Stomach (tissue), 9 donors: Measurements from ENCODE around the gene SPTAN1. TPM values are rescaled to one million over a fixed set of nuclear protein-coding genes. Genes with fewer than 3 reads are reported as not detected.

ENCODE experiments used
- DNase-seq, 2 donors: peaks; one replicate each; pipeline versions ENCODE4 v3.0.0 to v3.0.0-alpha.2; 2013 to 2019
- H3K27ac ChIP-seq, 5 donors: fragments of 200-600 bp in 4 of 5; sonication (generic) in 4 of 5; one replicate each; pipeline ENCODE4 v1.5.1; 2013 to 2019; ENCODE audit warnings: mild to moderate bottlenecking in 1 of 5, moderate library complexity in 1 of 5
- H3K27me3 ChIP-seq, 3 donors: fragments of 200-600 bp; sonication (generic); one replicate each; pipeline ENCODE4 v1.5.1; 2017 to 2019; ENCODE audit warnings: mixed run types in 1 of 3
- H3K36me3 ChIP-seq, 4 donors: fragments of 200-600 bp; sonication (generic); 1 replicate in 3 of 4; 2 replicates in 1 of 4; pipeline ENCODE4 v1.5.1; 2016 to 2019
- H3K4me1 ChIP-seq, 4 donors: fragments of 200-600 bp; sonication (generic); one replicate each; pipeline ENCODE4 v1.5.1; 2016 to 2019
- H3K4me3 ChIP-seq, 4 donors: fragments of 200-600 bp; sonication (generic) in 3 of 4; one replicate each; pipeline ENCODE4 v1.5.1; 2016 to 2019; ENCODE audit warnings: mild to moderate bottlenecking in 1 of 4
- H3K9me3 ChIP-seq, 4 donors: fragments of 200-600 bp; sonication (generic); one replicate each; pipeline ENCODE4 v1.5.1; 2016 to 2019
- CTCF ChIP-seq, 7 experiments: fragments of 450-650 bp in 4 of 7; fragments of 200-600 bp in 3 of 7; sonication (generic) in 3 of 7; IDR thresholded peaks; one replicate each; pipeline ENCODE4 v1.5.1; 2016 to 2019; ENCODE audit warnings: antibody characterized with exemption in 7 of 7, control low read depth in 2 of 7, mild to moderate bottlenecking in 1 of 7
- EP300 ChIP-seq: sonication (generic); formaldehyde crosslinking; IDR thresholded peaks from one replicate; pipeline ENCODE4 v1.6.1; 2017; ENCODE audit warnings: antibody characterized with exemption
- POLR2A ChIP-seq, 4 donors: fragments of 450-650 bp; IDR thresholded peaks; one replicate each; pipeline ENCODE4 v1.6.1; 2016; ENCODE audit warnings: antibody characterized with exemption in 4 of 4, control low read depth in 2 of 4, mild to moderate bottlenecking in 1 of 4, moderate library complexity in 1 of 4
- POLR2AphosphoS5 ChIP-seq, 3 donors: sonication (generic); formaldehyde crosslinking; IDR thresholded peaks; one replicate each; pipeline ENCODE4 v1.6.1; 2016; ENCODE audit warnings: antibody characterized with exemption in 3 of 3
- WGBS, 5 donors: extraction: QIAGEN DNeasy Blood & Tissue Kit in 3 of 5; methylation state at CpG; one replicate each; pipeline versions ENCODE4 v1.1.5 to v1.1.7; 2013 to 2018; 5-methylcytosine and 5-hydroxymethylcytosine counted together
- intact Hi-C: fragments of 100-400 bp; cut with DNase I; formaldehyde crosslinking; loops from one replicate; pipeline ENCODE4 v1.15.1; 2023; ENCODE audit warnings: low total_unique reads
- polyA plus RNA-seq, 3 donors: library from polyadenylated mRNA; stranded (reverse); fragments of 200-250 nt; gene quantifications; one replicate each; pipeline ENCODE4 v1.2.3, GENCODE V29; 2013
- total RNA-seq, 5 donors: library from RNA; depleted of rRNA; stranded (reverse); fragments of >200 nt; gene quantifications; one replicate each; pipeline versions ENCODE4 v1.1.0 to v1.2.3, GENCODE V29; 2014 to 2016
- donor health status: healthy with polysubstance abuse.
- donor health status: Bipolar disorder and iron deficiency.
- donor health status: healthy.

SPTAN1 gene
- total and polyA plus RNA-seq, 8 donors = 41.4 to 726 (median 305) TPM

GRCh38 chr9:128632066-128632465 is 79.7 kb downstream of the SPTAN1 start:
- Histone ChIP-seq H3K27me3 (no peaks in the 10 kb centered on the region), H3K27ac (no peak overlapping the region), H3K4me3 (no peak overlapping the region), H3K4me1 (peaks cover 24 to 45% (median 28%) of the 10 kb centered on the region in 4 donors), H3K9me3 (no peaks in the 10 kb centered on the region), H3K36me3 (peaks cover 66 to 79% (median 76%) of the 10 kb centered on the region in 4 donors)
- TF ChIP-seq POLR2A (IDR thresholded peaks at IDR 0.05) (no peak), CTCF (IDR thresholded peaks at IDR 0.05) (no peak), EP300 (no peak), POLR2AphosphoS5 (IDR thresholded peaks at IDR 0.05) (no peak)
- intact Hi-C loops = no loop called here
- DNase-seq = no peak
- 82 to 90% (median 87%) methylated on average over 7 to 10 of the region's 10 CpGs for WGBS, 5 donors

GRCh38 chr9:128632486-128632885 is 80.1 kb downstream of the SPTAN1 start:
- Histone ChIP-seq H3K27me3 (no peaks in the 10 kb centered on the region), H3K36me3 (peaks cover 62 to 77% (median 73%) of the 10 kb centered on the region in 4 donors), H3K4me3 (no peak overlapping the region), H3K4me1 (peaks cover 24 to 45% (median 28%) of the 10 kb centered on the region in 4 donors), H3K9me3 (no peaks in the 10 kb centered on the region), H3K27ac (no peak overlapping the region)
- no peak for DNase-seq
- WGBS, 5 donors = 90 to 94% (median 93%) methylated on average over 11 to 14 of the region's 14 CpGs
- intact Hi-C loops = no loop called here
- TF ChIP-seq EP300 = no peak
- no peak for TF ChIP-seq POLR2AphosphoS5 (IDR thresholded peaks at IDR 0.05)

- H3K4me3 ChIP-seq = no peak overlapping the region
- WGBS, 5 donors = 93 to 96% (median 94%) methylated on average over 21 of the region's 21 CpGs
- TF ChIP-seq EP300 = no peak
- no peak for TF ChIP-seq POLR2AphosphoS5 (IDR thresholded peaks at IDR 0.05)
- TF ChIP-seq CTCF (IDR thresholded peaks at IDR 0.05) = no peak
- no peak for TF ChIP-seq POLR2A (IDR thresholded peaks at IDR 0.05)
- no peak overlapping the region for H3K27ac ChIP-seq
- no peaks in the 10 kb centered on the region for H3K27me3 ChIP-seq
- peaks cover 24 to 42% (median 28%) of the 10 kb centered on the region in 4 donors for H3K4me1 ChIP-seq
- intact Hi-C loops = no loop called here
- DNase-seq = no peak
- H3K9me3 ChIP-seq = no peaks in the 10 kb centered on the region
- peaks cover 57 to 76% (median 69%) of the 10 kb centered on the region in 4 donors for H3K36me3 ChIP-seq
Observed at GRCh38 chr9:128633057-128633456, 80.7 kb downstream of the SPTAN1 start.

GRCh38 chr9:128633601-128634000 is 81.2 kb downstream of the SPTAN1 start:
- no peaks in the 10 kb centered on the region for H3K9me3 ChIP-seq
- peaks cover 51 to 72% (median 67%) of the 10 kb centered on the region in 4 donors for H3K36me3 ChIP-seq
- 78 to 91% (median 86%) methylated on average over 11 of the region's 11 CpGs for WGBS, 5 donors
- DNase-seq = no peak
- no peak overlapping the region for H3K4me3 ChIP-seq
- intact Hi-C loops = no loop called here
- H3K27ac ChIP-seq = peak overlapping the region in 3 of 5 donors; percentile 88 to 97 (median 96)
- TF ChIP-seq POLR2A (IDR thresholded peaks at IDR 0.05) (no peak), CTCF (IDR thresholded peaks at IDR 0.05) (no peak), POLR2AphosphoS5 (IDR thresholded peaks at IDR 0.05) (no peak), EP300 (no peak)
- H3K4me1 ChIP-seq = peaks cover 24 to 37% (median 26%) of the 10 kb centered on the region in 4 donors
- H3K27me3 ChIP-seq = no peaks in the 10 kb centered on the region

GRCh38 chr9:128634111-128634510 is 81.7 kb downstream of the SPTAN1 start:
- TF ChIP-seq POLR2A (IDR thresholded peaks at IDR 0.05) = no peak
- TF ChIP-seq EP300 = no peak
- no peak for TF ChIP-seq POLR2AphosphoS5 (IDR thresholded peaks at IDR 0.05)
- TF ChIP-seq CTCF (IDR thresholded peaks at IDR 0.05) = no peak
- no peaks in the 10 kb centered on the region for H3K9me3 ChIP-seq
- no peaks in the 10 kb centered on the region for H3K27me3 ChIP-seq
- intact Hi-C loops = no loop called here
- DNase-seq = no peak
- peaks cover 24 to 34% (median 25%) of the 10 kb centered on the region in 4 donors for H3K4me1 ChIP-seq
- H3K36me3 ChIP-seq = peaks cover 46 to 72% (median 67%) of the 10 kb centered on the region in 4 donors
- peak overlapping the region in 1 of 4 donors; percentile 3 for H3K4me3 ChIP-seq
- 82 to 91% (median 90%) methylated on average over 3 to 10 of the region's 10 CpGs for WGBS, 5 donors
- peak overlapping the region; percentile 88 to 97 (median 96) for H3K27ac ChIP-seq
